Measurements from ENCODE around the gene CKMT2.

CKMT2 gene

GRCh38 chr5:81308836-81309235 lies 75.7 kb downstream of the CKMT2 start:
- TF ChIP-seq, protein P1, sequence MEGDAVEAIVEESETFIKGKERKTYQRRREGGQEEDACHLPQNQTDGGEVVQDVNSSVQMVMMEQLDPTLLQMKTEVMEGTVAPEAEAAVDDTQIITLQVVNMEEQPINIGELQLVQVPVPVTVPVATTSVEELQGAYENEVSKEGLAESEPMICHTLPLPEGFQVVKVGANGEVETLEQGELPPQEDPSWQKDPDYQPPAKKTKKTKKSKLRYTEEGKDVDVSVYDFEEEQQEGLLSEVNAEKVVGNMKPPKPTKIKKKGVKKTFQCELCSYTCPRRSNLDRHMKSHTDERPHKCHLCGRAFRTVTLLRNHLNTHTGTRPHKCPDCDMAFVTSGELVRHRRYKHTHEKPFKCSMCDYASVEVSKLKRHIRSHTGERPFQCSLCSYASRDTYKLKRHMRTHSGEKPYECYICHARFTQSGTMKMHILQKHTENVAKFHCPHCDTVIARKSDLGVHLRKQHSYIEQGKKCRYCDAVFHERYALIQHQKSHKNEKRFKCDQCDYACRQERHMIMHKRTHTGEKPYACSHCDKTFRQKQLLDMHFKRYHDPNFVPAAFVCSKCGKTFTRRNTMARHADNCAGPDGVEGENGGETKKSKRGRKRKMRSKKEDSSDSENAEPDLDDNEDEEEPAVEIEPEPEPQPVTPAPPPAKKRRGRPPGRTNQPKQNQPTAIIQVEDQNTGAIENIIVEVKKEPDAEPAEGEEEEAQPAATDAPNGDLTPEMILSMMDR (conservative IDR thresholded peaks at IDR 0.05), result no peak
- no peak overlapping the region for H3K27ac ChIP-seq

DNA sequence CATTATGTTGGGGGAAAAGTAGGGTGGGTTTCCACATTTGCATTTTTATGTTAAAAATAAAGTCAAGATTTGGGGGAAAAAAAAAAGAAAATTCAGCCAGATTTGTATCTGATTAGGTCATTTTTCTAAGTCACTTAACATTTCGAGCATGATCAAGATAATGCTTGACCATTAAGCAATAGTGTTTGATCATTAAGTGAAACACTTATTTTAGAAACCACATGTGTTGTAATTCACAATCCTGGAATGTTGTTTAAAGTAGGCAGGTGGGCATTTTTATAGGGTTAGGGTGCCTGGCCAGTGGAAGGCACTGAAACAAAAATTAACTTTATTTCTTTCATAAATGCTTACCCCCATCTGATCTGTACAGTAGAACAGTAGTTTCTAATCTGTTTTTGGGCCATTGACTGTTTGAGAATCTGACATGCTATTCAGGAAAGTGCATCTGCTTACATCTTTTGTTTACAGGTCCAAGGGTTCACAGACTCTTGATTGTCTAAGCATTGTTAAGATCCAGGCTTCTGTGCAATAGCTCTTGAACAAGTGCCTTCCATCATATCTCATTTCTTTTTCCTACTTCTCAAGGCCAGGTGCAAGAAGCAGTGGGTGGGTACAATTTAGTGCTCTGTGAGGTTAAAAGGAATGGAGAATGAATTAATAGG lies 77.4 kb downstream of the CKMT2 start:
- H3K27ac ChIP-seq, result no peak overlapping the region
- TF ChIP-seq, protein P1 (conservative IDR thresholded peaks at IDR 0.05), result no peak

GRCh38 chr5:81313278-81313677 lies 80.2 kb downstream of the CKMT2 start:
- H3K27ac ChIP-seq, result no peak overlapping the region
- TF ChIP-seq, protein P1 (conservative IDR thresholded peaks at IDR 0.05), result no peak

GRCh38 chr5:81313686-81314085 lies 80.6 kb downstream of the CKMT2 start:
- no peak overlapping the region for H3K27ac ChIP-seq
- TF ChIP-seq, protein P1 (conservative IDR thresholded peaks at IDR 0.05), result no peak

GRCh38 chr5:81314581-81314980 lies 81.5 kb downstream of the CKMT2 start:
- no peak overlapping the region for H3K27ac ChIP-seq
- TF ChIP-seq, protein P1 (conservative IDR thresholded peaks at IDR 0.05), result no peak

DNA sequence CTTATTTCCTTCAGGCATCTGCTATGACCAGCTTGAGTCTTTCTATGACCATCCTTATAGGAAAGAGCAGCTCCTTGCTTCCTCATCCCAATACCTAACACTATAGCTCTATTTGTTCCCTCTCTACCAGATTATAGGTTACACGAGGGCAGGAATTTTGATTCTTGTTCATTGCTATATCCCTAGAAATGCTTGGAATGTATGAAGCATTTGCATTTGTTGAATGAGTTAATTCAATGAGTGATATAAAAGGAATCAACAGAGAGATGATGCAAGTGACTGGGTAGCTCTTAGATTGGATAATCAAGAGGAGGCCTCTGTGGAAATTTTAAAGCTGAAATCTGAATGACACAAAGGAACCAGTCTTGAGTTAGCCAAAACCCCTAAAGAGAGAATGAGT lies 82.2 kb downstream of the CKMT2 start:
- TF ChIP-seq, protein P1 (conservative IDR thresholded peaks at IDR 0.05), result no peak
- H3K27ac ChIP-seq, result no peak overlapping the region

DNA sequence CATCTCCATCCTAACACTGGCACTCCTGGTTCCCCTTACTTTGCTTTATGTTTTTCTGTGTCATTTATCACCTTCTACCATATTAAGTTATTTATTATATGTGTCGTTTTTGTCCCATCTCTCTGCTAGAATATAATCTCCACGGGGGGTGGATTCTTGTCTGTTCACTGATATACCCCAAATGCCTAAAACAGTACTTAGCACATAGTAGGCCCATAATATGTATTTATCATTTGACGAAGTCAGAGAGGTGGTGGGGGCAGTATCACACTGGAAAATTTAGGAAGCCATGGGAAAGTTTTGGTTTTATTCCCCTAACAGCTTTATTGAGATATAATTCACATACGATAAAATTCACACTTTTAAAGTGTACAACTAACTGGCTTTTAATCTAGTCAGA lies 82.7 kb downstream of the CKMT2 start:
- H3K27ac ChIP-seq, result no peak overlapping the region
- TF ChIP-seq, protein P1 (conservative IDR thresholded peaks at IDR 0.05), result no peak
